HepG2 (cell line): Measurements from ENCODE around the gene RABGGTA. TPM values are rescaled to one million over a fixed set of nuclear protein-coding genes. Genes with fewer than 3 reads are reported as not detected.
A peak's percentile ranks its signal among the peaks of the same experiment; 100 is the strongest.

ENCODE experiments used
- ISX ChIP-seq: sonication (generic); formaldehyde crosslinking; conservative IDR thresholded peaks from 2 replicates; pipeline ENCODE4 v1.5.0; 2020; ENCODE audit warnings: missing genetic modification reagents
- SOX13 ChIP-seq, 3 experiments: fragments of 450-650 bp in 1 of 3; sonication (generic) in 1 of 3; formaldehyde crosslinking in 1 of 3; IDR thresholded peaks in 2 of 3; conservative IDR thresholded peaks in 1 of 3; 2 replicates each; pipeline versions ENCODE4 v1.5.0 to v1.6.1; 2016 to 2020; ENCODE audit warnings: antibody characterized with exemption in 1 of 3, mild to moderate bottlenecking in 1 of 3, missing compliant biosample characterization in 1 of 3, missing genetic modification reagents in 1 of 3, moderate library complexity in 1 of 3
- ZKSCAN5 ChIP-seq: sonication (generic); formaldehyde crosslinking; IDR thresholded peaks from 2 replicates; pipeline ENCODE4 v1.5.1; 2020; ENCODE audit warnings: mild to moderate bottlenecking, missing genetic modification reagents
- ZMYM3 ChIP-seq: sonication (generic); formaldehyde crosslinking; IDR thresholded peaks from 2 replicates; pipeline ENCODE4 v1.5.1; 2020; ENCODE audit warnings: mild to moderate bottlenecking, missing genetic modification reagents
- ZNF44 ChIP-seq: sonication (generic); formaldehyde crosslinking; IDR thresholded peaks from 2 replicates; pipeline ENCODE4 v1.5.1; 2020; ENCODE audit warnings: mild to moderate bottlenecking, missing genetic modification reagents
- ZNF839 ChIP-seq: sonication (generic); formaldehyde crosslinking; IDR thresholded peaks from 2 replicates; pipeline ENCODE4 v1.4.0; 2020; ENCODE audit warnings: missing genetic modification reagents, mild to moderate bottlenecking, borderline replicate concordance
- ZNF879 ChIP-seq: sonication (generic); formaldehyde crosslinking; IDR thresholded peaks from 2 replicates; pipeline ENCODE4 v1.8.1; 2023; ENCODE audit warnings: missing genetic modification reagents
- ZZZ3 ChIP-seq: sonication (generic); formaldehyde crosslinking; IDR thresholded peaks from 2 replicates; pipeline ENCODE4 v1.4.0; 2020; ENCODE audit warnings: missing genetic modification reagents, mild to moderate bottlenecking, borderline replicate concordance
- polyA plus RNA-seq, 8 experiments: library from polyadenylated mRNA; depleted of rRNA in 3 of 8; stranded (reverse) in 7 of 8; unstranded in 1 of 8; fragments of >200 nt; fragmentation: Illumina TruSeq in 4 of 8; extraction: Trizol in 4 of 8; gene quantifications; 2 replicates each; pipeline versions ENCODE4 v1.2.1 to v1.2.3, GENCODE V29; 2011 to 2016; ENCODE audit warnings: low read depth in 4 of 8, missing spikeins in 1 of 8, mixed read lengths in 1 of 8; ENCODE audit not compliant: insufficient read depth in 1 of 8
- total RNA-seq, 5 experiments: library from RNA; depleted of rRNA; stranded (reverse); fragments of >200 nt; fragmentation: Illumina TruSeq; extraction: Trizol; gene quantifications; 2 replicates each; pipeline ENCODE4 v1.2.3, GENCODE V29; 2016; ENCODE audit warnings: low read depth in 1 of 5
- TF ChIP-seq, protein P1 (sequence below): sonication (generic); formaldehyde crosslinking; IDR thresholded peaks from 2 replicates; pipeline ENCODE4 v1.9.0; 2021; ENCODE audit warnings: missing genetic modification reagents, borderline replicate concordance
- TF ChIP-seq, protein P2 (sequence below): sonication (generic); formaldehyde crosslinking; IDR thresholded peaks from 2 replicates; pipeline ENCODE4 v1.8.0; 2022; ENCODE audit warnings: missing genetic modification reagents, low read depth, mild to moderate bottlenecking, borderline replicate concordance
- TF ChIP-seq, protein P3 (sequence below): sonication (generic); formaldehyde crosslinking; IDR thresholded peaks from 2 replicates; pipeline ENCODE4 v1.5.1; 2020; ENCODE audit warnings: missing genetic modification reagents, mild to moderate bottlenecking, borderline replicate concordance
- TF ChIP-seq, protein P4 (sequence below), 2 experiments: fragments of 450-650 bp in 1 of 2; sonication (generic) in 1 of 2; formaldehyde crosslinking in 1 of 2; IDR thresholded peaks; 2 replicates each; pipeline versions ENCODE4 v1.6.1 to v1.8.0; 2016 to 2022; ENCODE audit warnings: antibody characterized with exemption in 1 of 2, mild to moderate bottlenecking in 1 of 2, missing genetic modification reagents in 1 of 2
- TF ChIP-seq, protein P5 (sequence below): sonication (generic); formaldehyde crosslinking; IDR thresholded peaks from 2 replicates; pipeline ENCODE4 v1.5.1; 2020; ENCODE audit warnings: missing genetic modification reagents, mild to moderate bottlenecking, borderline replicate concordance

Gene RABGGTA
- total and polyA plus RNA-seq, 2 of the 13 experiments (the other 11 are each of a cell fraction or from before 2014, with no cell fraction given): 57.9 to 90.8 TPM

DNA sequence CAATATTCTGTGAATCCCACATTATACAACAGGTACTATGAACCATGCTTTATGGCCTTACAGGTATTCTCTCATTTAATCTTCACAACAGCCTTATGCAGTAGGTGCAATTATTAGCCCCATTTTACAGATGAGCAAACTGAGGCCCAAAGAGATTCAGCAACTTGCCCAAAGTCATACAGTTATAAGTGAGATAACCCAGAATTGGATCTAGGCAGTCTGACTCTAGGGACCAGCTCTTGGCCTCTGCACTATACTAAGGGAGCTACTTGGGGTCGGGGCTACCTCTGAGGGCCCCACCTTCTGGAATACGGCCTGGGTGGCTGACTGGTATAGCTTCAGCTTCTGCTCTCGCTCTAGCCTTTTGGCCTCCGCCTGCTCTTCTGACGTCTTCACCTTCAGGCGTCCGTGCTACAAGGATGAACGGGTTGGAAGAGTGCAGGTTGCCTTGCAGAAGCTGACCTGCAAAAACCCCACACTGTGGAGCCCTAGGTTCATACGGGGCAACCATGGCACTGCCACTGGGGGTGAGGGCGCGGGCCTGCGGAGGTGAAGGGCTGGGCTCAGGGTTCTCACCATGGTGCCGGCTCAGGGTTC lies 762 bp downstream of the RABGGTA start (continued):
- TF ChIP-seq, protein P1, sequence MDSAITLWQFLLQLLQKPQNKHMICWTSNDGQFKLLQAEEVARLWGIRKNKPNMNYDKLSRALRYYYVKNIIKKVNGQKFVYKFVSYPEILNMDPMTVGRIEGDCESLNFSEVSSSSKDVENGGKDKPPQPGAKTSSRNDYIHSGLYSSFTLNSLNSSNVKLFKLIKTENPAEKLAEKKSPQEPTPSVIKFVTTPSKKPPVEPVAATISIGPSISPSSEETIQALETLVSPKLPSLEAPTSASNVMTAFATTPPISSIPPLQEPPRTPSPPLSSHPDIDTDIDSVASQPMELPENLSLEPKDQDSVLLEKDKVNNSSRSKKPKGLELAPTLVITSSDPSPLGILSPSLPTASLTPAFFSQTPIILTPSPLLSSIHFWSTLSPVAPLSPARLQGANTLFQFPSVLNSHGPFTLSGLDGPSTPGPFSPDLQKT (CRISPR knock-in tag): 0 out of 2 replicates have a peak, but pooled peaks have one; percentile 50
- peak; percentile 99 for TF ChIP-seq ZMYM3
- TF ChIP-seq, protein P2, sequence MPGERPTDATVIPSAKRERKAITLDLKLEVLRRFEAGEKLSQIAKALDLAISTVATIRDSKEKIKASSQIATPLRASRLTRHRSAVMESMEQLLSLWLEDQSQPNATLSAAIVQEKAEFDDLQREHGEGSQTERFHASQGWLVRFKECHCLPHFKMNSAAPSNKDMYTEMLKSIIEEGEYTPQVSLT (CRISPR knock-in tag): peak; percentile 93; the same call in 1 of the 2 replicates
- no peak for TF ChIP-seq ZNF839 (CRISPR knock-in tag)
- TF ChIP-seq ZNF879 (CRISPR knock-in tag): 0 out of 2 replicates have a peak, but pooled peaks have one; percentile 1
- TF ChIP-seq, protein P3, sequence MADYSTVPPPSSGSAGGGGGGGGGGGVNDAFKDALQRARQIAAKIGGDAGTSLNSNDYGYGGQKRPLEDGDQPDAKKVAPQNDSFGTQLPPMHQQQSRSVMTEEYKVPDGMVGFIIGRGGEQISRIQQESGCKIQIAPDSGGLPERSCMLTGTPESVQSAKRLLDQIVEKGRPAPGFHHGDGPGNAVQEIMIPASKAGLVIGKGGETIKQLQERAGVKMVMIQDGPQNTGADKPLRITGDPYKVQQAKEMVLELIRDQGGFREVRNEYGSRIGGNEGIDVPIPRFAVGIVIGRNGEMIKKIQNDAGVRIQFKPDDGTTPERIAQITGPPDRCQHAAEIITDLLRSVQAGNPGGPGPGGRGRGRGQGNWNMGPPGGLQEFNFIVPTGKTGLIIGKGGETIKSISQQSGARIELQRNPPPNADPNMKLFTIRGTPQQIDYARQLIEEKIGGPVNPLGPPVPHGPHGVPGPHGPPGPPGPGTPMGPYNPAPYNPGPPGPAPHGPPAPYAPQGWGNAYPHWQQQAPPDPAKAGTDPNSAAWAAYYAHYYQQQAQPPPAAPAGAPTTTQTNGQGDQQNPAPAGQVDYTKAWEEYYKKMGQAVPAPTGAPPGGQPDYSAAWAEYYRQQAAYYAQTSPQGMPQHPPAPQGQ: peak; percentile 97; the same call in 1 of the 2 replicates
- 0 out of 2 replicates have a peak, but pooled peaks have one; percentile 25 for TF ChIP-seq ISX (CRISPR knock-in tag)
- TF ChIP-seq, protein P4, sequence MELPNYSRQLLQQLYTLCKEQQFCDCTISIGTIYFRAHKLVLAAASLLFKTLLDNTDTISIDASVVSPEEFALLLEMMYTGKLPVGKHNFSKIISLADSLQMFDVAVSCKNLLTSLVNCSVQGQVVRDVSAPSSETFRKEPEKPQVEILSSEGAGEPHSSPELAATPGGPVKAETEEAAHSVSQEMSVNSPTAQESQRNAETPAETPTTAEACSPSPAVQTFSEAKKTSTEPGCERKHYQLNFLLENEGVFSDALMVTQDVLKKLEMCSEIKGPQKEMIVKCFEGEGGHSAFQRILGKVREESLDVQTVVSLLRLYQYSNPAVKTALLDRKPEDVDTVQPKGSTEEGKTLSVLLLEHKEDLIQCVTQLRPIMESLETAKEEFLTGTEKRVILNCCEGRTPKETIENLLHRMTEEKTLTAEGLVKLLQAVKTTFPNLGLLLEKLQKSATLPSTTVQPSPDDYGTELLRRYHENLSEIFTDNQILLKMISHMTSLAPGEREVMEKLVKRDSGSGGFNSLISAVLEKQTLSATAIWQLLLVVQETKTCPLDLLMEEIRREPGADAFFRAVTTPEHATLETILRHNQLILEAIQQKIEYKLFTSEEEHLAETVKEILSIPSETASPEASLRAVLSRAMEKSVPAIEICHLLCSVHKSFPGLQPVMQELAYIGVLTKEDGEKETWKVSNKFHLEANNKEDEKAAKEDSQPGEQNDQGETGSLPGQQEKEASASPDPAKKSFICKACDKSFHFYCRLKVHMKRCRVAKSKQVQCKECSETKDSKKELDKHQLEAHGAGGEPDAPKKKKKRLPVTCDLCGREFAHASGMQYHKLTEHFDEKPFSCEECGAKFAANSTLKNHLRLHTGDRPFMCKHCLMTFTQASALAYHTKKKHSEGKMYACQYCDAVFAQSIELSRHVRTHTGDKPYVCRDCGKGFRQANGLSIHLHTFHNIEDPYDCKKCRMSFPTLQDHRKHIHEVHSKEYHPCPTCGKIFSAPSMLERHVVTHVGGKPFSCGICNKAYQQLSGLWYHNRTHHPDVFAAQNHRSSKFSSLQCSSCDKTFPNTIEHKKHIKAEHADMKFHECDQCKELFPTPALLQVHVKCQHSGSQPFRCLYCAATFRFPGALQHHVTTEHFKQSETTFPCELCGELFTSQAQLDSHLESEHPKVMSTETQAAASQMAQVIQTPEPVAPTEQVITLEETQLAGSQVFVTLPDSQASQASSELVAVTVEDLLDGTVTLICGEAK (IDR thresholded peaks at IDR 0.05): no peak
- TF ChIP-seq, protein P4 (CRISPR knock-in tag; IDR thresholded peaks at IDR 0.05): peak; percentile 3; the same call in 1 of the 2 replicates
- no peak for TF ChIP-seq SOX13 (IDR thresholded peaks at IDR 0.05)
- TF ChIP-seq SOX13 (CRISPR knock-in tag; conservative IDR thresholded peaks at IDR 0.05 in 1 of 2, IDR thresholded peaks at IDR 0.05 in 1 of 2): no peak
- TF ChIP-seq, protein P5, sequence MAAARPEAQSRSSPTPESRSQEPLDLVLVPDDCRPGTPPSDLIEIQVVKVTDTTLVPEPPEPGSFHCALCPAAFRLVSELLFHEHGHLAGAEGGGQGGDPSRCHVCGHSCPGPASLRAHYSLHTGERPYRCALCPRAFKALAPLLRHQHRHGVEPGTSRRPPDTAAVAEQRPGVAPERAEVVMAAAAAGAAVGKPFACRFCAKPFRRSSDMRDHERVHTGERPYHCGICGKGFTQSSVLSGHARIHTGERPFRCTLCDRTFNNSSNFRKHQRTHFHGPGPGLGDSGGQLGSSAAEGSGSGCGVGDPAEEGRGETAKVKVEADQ: peak; percentile 4
- TF ChIP-seq ZKSCAN5: 0 out of 2 replicates have a peak, but pooled peaks have one; percentile 72
- peak; percentile 92 for TF ChIP-seq ZNF44 (CRISPR knock-in tag)
- TF ChIP-seq ZZZ3 (CRISPR knock-in tag): no peak
